Fibroblast of mammary gland (primary cell): Measurements from ENCODE around the gene SNX8.

Experiments
- DNase-seq: peaks from one replicate; pipeline ENCODE4 v3.0.0-alpha.2; 2010; ENCODE audit warnings: low read depth
- H3K4me3 ChIP-seq: 2 replicates; pipeline ENCODE4 v1.5.1; 2011; ENCODE audit warnings: low read depth, mild to moderate bottlenecking, low read length, moderate library complexity; ENCODE audit not compliant: control insufficient read depth
- CTCF ChIP-seq: conservative IDR thresholded peaks from 2 replicates; pipeline ENCODE4 v1.5.1; 2011; ENCODE audit warnings: low read depth, low read length, inconsistent platforms; ENCODE audit not compliant: control insufficient read depth, insufficient read depth

SNX8 gene

GRCh38 chr7:2202361-2202761 lies 111.9 kb downstream of the SNX8 start:
- DNase-seq: no peak

More at GRCh38 chr7:2202361-2202761, 111.9 kb downstream of the SNX8 start:
- no peak for TF ChIP-seq CTCF
- no peak overlapping the region for H3K4me3 ChIP-seq
